ENCODE measurements around the gene HECTD1. TPM values are rescaled to one million over a fixed set of nuclear protein-coding genes. Genes with fewer than 3 reads are reported as not detected.

The HECTD1 gene
- total and polyA plus RNA-seq, 9 of the 15 experiments (the other 6 are each of a cell fraction or from before 2014, with no cell fraction given): 27.9 to 111 (median 78.1) TPM

DNA sequence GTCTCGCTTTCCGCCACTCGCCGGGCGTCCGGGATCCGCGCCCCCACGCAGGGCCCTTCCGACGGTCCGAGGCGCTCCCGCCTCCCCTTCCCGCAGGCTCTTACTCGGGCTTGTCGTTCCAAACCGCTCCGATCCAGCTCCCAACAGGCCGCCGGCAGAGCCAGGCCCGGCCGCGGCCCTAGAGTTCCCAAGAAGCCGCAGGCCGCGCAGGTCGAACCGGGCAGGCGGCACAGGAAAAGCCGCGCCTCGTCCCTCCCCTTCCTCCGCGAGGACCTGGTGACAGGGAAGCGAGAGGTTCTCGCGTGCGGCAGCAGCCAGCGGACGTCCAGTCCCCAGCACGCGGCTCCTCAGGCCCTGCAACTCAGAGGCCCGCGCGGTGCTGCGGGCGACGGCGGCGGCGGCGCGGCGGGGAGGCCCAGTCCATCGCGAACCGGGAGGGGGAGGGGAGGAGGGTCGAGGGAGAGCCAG is 272 bp downstream of the HECTD1 start (continued):
- TF ChIP-seq CCAR2 (IDR thresholded peaks at IDR 0.05; ENCODE audit: low read depth, low read length) (no peak), HOXB6 (CRISPR knock-in tag; IDR thresholded peaks at IDR 0.05; ENCODE audit: borderline replicate concordance) (no peak), ATF1 (CRISPR knock-in tag; IDR thresholded peaks at IDR 0.05) (no peak), ATF1 (tag; IDR thresholded peaks at IDR 0.05) (no peak), ZNF695 (CRISPR knock-in tag; IDR thresholded peaks at IDR 0.05) (no peak), NFIC (IDR thresholded peaks at IDR 0.05) (peak; percentile 16; the same call in 1 of the 2 replicates), TAL1 (IDR thresholded peaks at IDR 0.05) (no peak), GABPA (tag; conservative IDR thresholded peaks at IDR 0.05; ENCODE audit: low read depth) (no peak), ZNF253 (CRISPR knock-in tag; conservative IDR thresholded peaks at IDR 0.05) (no peak), ZNF717 (CRISPR knock-in tag; IDR thresholded peaks at IDR 0.05) (no peak), SP1 (CRISPR knock-in tag; IDR thresholded peaks at IDR 0.05) (no peak), NBN (IDR thresholded peaks at IDR 0.05; ENCODE audit: low read depth) (no peak), MTA3 (IDR thresholded peaks at IDR 0.05; ENCODE audit: borderline replicate concordance) (no peak), ZNF121 (CRISPR knock-in tag; conservative IDR thresholded peaks at IDR 0.05) (no peak), PHB (CRISPR knock-in tag; IDR thresholded peaks at IDR 0.05) (no peak), NFIX (CRISPR knock-in tag; IDR thresholded peaks at IDR 0.05; ENCODE audit: low read depth) (no peak), ARID2 (IDR thresholded peaks at IDR 0.05) (no peak)
- TF ChIP-seq, protein P1, sequence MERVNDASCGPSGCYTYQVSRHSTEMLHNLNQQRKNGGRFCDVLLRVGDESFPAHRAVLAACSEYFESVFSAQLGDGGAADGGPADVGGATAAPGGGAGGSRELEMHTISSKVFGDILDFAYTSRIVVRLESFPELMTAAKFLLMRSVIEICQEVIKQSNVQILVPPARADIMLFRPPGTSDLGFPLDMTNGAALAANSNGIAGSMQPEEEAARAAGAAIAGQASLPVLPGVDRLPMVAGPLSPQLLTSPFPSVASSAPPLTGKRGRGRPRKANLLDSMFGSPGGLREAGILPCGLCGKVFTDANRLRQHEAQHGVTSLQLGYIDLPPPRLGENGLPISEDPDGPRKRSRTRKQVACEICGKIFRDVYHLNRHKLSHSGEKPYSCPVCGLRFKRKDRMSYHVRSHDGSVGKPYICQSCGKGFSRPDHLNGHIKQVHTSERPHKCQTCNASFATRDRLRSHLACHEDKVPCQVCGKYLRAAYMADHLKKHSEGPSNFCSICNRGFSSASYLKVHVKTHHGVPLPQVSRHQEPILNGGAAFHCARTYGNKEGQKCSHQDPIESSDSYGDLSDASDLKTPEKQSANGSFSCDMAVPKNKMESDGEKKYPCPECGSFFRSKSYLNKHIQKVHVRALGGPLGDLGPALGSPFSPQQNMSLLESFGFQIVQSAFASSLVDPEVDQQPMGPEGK (CRISPR knock-in tag; IDR thresholded peaks at IDR 0.05; ENCODE audit: borderline replicate concordance): no peak
- TF ChIP-seq, protein P2, sequence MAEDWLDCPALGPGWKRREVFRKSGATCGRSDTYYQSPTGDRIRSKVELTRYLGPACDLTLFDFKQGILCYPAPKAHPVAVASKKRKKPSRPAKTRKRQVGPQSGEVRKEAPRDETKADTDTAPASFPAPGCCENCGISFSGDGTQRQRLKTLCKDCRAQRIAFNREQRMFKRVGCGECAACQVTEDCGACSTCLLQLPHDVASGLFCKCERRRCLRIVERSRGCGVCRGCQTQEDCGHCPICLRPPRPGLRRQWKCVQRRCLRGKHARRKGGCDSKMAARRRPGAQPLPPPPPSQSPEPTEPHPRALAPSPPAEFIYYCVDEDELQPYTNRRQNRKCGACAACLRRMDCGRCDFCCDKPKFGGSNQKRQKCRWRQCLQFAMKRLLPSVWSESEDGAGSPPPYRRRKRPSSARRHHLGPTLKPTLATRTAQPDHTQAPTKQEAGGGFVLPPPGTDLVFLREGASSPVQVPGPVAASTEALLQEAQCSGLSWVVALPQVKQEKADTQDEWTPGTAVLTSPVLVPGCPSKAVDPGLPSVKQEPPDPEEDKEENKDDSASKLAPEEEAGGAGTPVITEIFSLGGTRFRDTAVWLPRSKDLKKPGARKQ (CRISPR knock-in tag; IDR thresholded peaks at IDR 0.05): no peak
- TF ChIP-seq, protein P3, sequence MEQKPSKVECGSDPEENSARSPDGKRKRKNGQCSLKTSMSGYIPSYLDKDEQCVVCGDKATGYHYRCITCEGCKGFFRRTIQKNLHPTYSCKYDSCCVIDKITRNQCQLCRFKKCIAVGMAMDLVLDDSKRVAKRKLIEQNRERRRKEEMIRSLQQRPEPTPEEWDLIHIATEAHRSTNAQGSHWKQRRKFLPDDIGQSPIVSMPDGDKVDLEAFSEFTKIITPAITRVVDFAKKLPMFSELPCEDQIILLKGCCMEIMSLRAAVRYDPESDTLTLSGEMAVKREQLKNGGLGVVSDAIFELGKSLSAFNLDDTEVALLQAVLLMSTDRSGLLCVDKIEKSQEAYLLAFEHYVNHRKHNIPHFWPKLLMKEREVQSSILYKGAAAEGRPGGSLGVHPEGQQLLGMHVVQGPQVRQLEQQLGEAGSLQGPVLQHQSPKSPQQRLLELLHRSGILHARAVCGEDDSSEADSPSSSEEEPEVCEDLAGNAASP (IDR thresholded peaks at IDR 0.05): no peak
- TF ChIP-seq, protein P4, sequence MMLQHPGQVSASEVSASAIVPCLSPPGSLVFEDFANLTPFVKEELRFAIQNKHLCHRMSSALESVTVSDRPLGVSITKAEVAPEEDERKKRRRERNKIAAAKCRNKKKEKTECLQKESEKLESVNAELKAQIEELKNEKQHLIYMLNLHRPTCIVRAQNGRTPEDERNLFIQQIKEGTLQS (IDR thresholded peaks at IDR 0.05): no peak
- TF ChIP-seq, protein P4 (CRISPR knock-in tag; conservative IDR thresholded peaks at IDR 0.05): no peak
- TF ChIP-seq, protein P5, sequence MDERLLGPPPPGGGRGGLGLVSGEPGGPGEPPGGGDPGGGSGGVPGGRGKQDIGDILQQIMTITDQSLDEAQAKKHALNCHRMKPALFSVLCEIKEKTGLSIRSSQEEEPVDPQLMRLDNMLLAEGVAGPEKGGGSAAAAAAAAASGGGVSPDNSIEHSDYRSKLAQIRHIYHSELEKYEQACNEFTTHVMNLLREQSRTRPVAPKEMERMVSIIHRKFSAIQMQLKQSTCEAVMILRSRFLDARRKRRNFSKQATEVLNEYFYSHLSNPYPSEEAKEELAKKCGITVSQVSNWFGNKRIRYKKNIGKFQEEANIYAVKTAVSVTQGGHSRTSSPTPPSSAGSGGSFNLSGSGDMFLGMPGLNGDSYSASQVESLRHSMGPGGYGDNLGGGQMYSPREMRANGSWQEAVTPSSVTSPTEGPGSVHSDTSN (CRISPR knock-in tag; IDR thresholded peaks at IDR 0.05; ENCODE audit: low read depth): no peak
- TF ChIP-seq, protein P5 (tag; conservative IDR thresholded peaks at IDR 0.05; ENCODE audit: low read depth): no peak

Measured in K562 (cell line).